ENCODE measurements around the gene CYRIA. TPM values are rescaled to one million over a fixed set of nuclear protein-coding genes. Genes with fewer than 3 reads are reported as not detected.

The CYRIA gene
- total and polyA plus RNA-seq, 2 experiments from 2014 or later: 1.4 to 1.5 TPM

- Histone ChIP-seq H3K4me3 (no peak overlapping the region), H3K79me2 (no peaks in the 10 kb centered on the region), H3K9me3 (ENCODE audit: low read depth) (no peaks in the 10 kb centered on the region), H3K36me3 (replicated peaks; ENCODE audit: insufficient read depth, low read depth) (no peaks in the 10 kb centered on the region), H4K20me1 (ENCODE audit: insufficient read depth, poor library complexity, severe bottlenecking) (no peaks in the 10 kb centered on the region), H3K4me1 (ENCODE audit: insufficient read depth) (no peaks in the 10 kb centered on the region), H3K9me2 (replicated peaks; ENCODE audit: insufficient read depth) (no peaks in the 10 kb centered on the region), H3K27me3 (no peaks in the 10 kb centered on the region), H3K27ac (no peak overlapping the region), H3K4me2 (no peak overlapping the region), H2AFZ (no peak overlapping the region)
- DNase-seq (ENCODE audit: low spot score): no peak
- WGBS (ENCODE audit: low lambda C conversion rate, missing lambda C conversion rate): 89% methylated on average over 3 of the region's 3 CpGs
- TF ChIP-seq EZH2phosphoT487 (IDR thresholded peaks at IDR 0.05; ENCODE audit: low read depth, severe bottlenecking, unreplicated experiment): no peak
- no peak for TF ChIP-seq CTCF (IDR thresholded peaks at IDR 0.05; ENCODE audit: poor library complexity)
- no peak for TF ChIP-seq EZH2 (IDR thresholded peaks at IDR 0.05; ENCODE audit: borderline replicate concordance)
Measured at GRCh38 chr2:16683576-16683975, 17.9 kb upstream of the CYRIA start.

- Histone ChIP-seq H2AFZ (no peak overlapping the region), H3K27ac (no peak overlapping the region), H3K27me3 (no peaks in the 10 kb centered on the region), H3K9me2 (replicated peaks; ENCODE audit: insufficient read depth) (no peaks in the 10 kb centered on the region), H3K36me3 (replicated peaks; ENCODE audit: insufficient read depth, low read depth) (no peaks in the 10 kb centered on the region), H3K79me2 (no peaks in the 10 kb centered on the region), H4K20me1 (ENCODE audit: insufficient read depth, poor library complexity, severe bottlenecking) (no peaks in the 10 kb centered on the region), H3K4me2 (no peak overlapping the region), H3K4me1 (ENCODE audit: insufficient read depth) (no peaks in the 10 kb centered on the region), H3K9me3 (ENCODE audit: low read depth) (peaks cover 6% of the 10 kb centered on the region), H3K4me3 (no peak overlapping the region)
- no peak for DNase-seq (ENCODE audit: low spot score)
- 95% methylated on average over 9 of the region's 9 CpGs for WGBS (ENCODE audit: low lambda C conversion rate, missing lambda C conversion rate)
- TF ChIP-seq EZH2phosphoT487 (IDR thresholded peaks at IDR 0.05; ENCODE audit: low read depth, severe bottlenecking, unreplicated experiment): no peak
- TF ChIP-seq CTCF (IDR thresholded peaks at IDR 0.05; ENCODE audit: poor library complexity): no peak
- TF ChIP-seq EZH2 (IDR thresholded peaks at IDR 0.05; ENCODE audit: borderline replicate concordance): no peak
Measured at GRCh38 chr2:16682431-16683118, 16.9 kb upstream of the CYRIA start.

- no peaks in the 10 kb centered on the region for H3K9me2 ChIP-seq (replicated peaks; ENCODE audit: insufficient read depth)
- H3K27me3 ChIP-seq: no peaks in the 10 kb centered on the region
- WGBS (ENCODE audit: low lambda C conversion rate, missing lambda C conversion rate): 78% methylated on average over 5 of the region's 5 CpGs
- H2AFZ ChIP-seq: no peak overlapping the region
- no peaks in the 10 kb centered on the region for H4K20me1 ChIP-seq (ENCODE audit: insufficient read depth, poor library complexity, severe bottlenecking)
- no peak for DNase-seq (ENCODE audit: low spot score)
- H3K4me1 ChIP-seq (ENCODE audit: insufficient read depth): no peaks in the 10 kb centered on the region
- no peak overlapping the region for H3K27ac ChIP-seq
- no peak for TF ChIP-seq CTCF (IDR thresholded peaks at IDR 0.05; ENCODE audit: poor library complexity)
- no peak for TF ChIP-seq EZH2 (IDR thresholded peaks at IDR 0.05; ENCODE audit: borderline replicate concordance)
- TF ChIP-seq EZH2phosphoT487 (IDR thresholded peaks at IDR 0.05; ENCODE audit: low read depth, severe bottlenecking, unreplicated experiment): no peak
- H3K36me3 ChIP-seq (replicated peaks; ENCODE audit: insufficient read depth, low read depth): no peaks in the 10 kb centered on the region
- H3K79me2 ChIP-seq: no peaks in the 10 kb centered on the region
- H3K9me3 ChIP-seq (ENCODE audit: low read depth): peaks cover 7% of the 10 kb centered on the region
- H3K4me2 ChIP-seq: no peak overlapping the region
- no peak overlapping the region for H3K4me3 ChIP-seq
Measured at GRCh38 chr2:16680781-16681180, 15.1 kb upstream of the CYRIA start.
